ENCODE data around the gene TVP23A.
"Not testable (repeated sequence)": the region's sequence is repeated elsewhere in the genome, so short reads cannot be mapped to it uniquely, and the experiment has no call there.

- not testable (repeated sequence) for TF ChIP-seq EZH2 (IDR thresholded peaks at IDR 0.05; ENCODE audit: borderline replicate concordance, low read depth, low read length, poor library complexity, severe bottlenecking)
- TF ChIP-seq, protein P1, sequence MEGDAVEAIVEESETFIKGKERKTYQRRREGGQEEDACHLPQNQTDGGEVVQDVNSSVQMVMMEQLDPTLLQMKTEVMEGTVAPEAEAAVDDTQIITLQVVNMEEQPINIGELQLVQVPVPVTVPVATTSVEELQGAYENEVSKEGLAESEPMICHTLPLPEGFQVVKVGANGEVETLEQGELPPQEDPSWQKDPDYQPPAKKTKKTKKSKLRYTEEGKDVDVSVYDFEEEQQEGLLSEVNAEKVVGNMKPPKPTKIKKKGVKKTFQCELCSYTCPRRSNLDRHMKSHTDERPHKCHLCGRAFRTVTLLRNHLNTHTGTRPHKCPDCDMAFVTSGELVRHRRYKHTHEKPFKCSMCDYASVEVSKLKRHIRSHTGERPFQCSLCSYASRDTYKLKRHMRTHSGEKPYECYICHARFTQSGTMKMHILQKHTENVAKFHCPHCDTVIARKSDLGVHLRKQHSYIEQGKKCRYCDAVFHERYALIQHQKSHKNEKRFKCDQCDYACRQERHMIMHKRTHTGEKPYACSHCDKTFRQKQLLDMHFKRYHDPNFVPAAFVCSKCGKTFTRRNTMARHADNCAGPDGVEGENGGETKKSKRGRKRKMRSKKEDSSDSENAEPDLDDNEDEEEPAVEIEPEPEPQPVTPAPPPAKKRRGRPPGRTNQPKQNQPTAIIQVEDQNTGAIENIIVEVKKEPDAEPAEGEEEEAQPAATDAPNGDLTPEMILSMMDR (conservative IDR thresholded peaks at IDR 0.05; ENCODE audit: low read depth, low read length): not testable (repeated sequence)
These were observed 11.6 kb upstream of the TVP23A start for GRCh38 chr16:10830240-10830639.
